Activated CD4-positive, alpha-beta T cell treated with anti-CD3 and anti-CD28 coated beads for 48 hours (primary cell): Measurements from ENCODE around the gene CENPN.

Source experiments
- DNase-seq: peaks from one replicate; pipeline ENCODE4 v3.0.0-alpha.2; 2020

CENPN gene

DNA sequence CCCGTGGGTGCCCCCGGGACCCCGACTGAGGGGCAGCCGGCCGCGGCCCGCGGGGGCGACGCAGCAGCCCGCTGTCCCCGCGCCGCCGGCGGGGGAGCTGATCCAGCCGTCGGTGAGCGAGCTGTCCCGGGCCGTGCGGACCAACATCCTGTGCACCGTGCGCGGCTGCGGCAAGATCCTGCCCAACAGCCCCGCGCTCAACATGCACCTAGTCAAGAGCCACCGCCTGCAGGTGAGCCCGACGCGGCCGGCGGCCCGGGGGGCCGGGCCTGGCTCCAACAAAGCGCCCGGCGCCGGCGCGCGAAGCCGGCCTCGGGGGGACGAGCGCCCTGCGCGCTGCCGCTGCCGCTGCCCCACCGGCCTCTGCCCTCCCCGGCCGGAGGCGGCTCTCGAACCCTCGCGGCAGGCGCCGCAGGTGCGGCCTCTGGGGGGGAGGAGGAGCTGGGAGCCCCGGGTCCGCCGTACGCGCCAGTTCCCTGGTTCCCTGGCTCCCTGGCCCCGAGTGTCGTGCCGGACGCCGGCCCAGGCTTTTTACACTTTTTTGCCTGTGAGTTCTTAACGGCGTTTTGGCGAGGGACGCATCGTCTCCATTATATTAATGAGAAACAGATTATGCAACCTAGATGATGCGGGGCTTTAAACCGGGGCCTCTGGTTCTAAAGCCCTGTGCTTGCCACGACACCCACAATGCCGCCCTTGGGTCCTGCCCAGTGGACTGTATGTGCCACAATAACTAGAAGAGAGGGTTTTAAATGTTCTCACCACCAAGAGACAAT is 29.1 kb downstream of the CENPN start:
- peak; percentile 55 for DNase-seq

DNA sequence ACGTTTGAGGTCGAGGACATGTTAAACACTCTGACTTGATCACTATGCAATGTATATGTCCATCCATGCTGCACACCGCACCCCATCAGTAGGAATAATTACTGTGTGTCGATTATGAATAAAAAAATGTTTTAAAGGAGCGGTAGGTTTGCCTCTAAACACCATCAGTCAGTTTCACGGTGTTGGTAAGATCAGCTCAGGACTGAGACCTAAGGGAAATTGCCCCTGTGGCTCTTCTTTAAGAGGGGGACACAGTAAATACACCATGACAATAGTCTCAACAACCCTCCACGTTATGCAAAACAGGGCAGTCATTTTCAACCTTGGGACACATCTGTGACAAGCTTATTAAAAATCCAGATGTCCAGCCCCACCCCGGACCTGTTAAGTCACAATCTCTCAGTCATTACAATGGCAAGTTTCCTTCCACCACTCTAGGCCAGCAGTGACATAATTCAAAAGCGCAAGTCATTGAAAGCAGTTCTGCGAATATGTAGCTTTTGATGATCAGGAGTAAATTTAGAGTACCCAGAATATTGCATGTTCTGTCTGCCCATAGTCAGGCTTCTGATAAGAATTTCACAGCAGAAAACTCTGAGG is 29.8 kb downstream of the CENPN start:
- no peak for DNase-seq

DNA sequence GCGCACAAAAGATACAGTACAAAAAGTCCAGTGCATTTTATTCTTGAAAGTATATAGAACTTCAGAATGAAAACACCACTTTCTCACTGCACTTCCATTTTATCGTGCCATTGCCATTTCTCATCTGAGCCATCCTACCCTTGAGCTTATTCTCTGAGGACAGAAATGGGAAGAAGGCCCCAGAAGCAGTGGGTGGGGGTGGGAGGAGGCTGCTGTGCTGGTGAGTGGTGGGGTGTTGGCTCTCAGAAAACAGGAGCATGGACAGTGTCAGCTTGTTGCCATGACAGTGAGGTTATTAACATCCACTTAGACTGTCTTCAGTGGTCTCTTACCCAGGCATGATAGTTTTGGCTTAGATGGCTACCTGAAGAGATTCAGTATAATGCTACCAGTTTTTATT is 33.1 kb downstream of the CENPN start:
- no peak for DNase-seq

DNA sequence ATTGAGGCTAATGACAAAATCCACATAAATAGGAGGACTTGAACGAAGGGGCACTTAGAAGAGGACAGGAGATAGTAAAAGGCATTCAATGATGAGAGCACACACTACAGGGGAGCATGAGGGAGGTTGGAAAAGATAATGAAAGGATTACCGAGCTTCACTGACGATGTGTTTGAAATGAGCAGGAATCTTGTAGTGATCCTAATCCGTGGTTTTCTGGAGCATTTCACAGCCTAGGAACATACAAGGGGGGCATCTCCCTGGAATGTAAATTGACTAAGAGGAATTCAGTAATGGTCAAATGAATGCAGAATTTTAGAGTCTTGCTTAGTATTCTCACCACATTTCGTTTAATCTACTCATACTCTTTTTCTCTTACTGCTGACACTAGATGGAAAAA is 33.8 kb downstream of the CENPN start:
- no peak for DNase-seq

DNA sequence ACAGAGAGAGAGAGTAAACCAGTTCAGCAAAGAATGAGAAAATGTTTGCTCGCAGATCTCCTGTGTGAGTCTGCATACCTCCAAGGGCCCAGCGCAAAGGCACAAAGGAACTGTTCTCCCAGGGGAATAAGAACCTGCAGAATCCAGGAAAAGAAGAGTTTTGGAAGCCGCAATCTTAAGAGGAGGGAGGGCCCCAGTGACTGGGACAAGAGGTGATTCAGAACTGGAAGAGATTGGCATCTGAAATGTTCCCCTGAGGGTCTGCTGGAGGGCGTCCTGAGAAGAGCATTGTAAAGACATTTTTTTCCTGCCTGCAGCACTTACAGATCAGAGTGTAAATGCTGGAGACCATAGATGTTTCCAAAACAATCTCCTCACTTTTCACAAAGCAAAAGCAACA is 34.7 kb downstream of the CENPN start:
- DNase-seq: no peak

DNA sequence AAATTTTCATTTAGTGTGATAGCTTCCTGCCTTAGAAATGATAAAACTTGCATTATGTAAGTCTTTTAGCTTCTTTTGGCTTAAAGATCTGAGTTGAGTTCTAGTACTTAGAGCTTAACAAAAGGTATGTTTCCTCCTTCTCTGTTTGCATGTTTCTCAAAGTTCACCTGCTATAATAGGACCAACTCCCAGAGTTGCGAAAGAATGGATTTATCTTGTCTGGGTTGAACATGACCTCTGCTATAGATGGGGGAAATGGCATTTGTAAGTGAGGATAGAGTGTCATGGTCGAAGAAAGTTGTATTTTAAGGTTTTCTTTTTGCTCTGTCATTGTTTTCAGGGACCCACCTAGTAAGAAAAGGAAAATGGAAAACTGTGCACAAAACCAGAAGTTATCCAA is 35.8 kb downstream of the CENPN start:
- DNase-seq: no peak

DNA sequence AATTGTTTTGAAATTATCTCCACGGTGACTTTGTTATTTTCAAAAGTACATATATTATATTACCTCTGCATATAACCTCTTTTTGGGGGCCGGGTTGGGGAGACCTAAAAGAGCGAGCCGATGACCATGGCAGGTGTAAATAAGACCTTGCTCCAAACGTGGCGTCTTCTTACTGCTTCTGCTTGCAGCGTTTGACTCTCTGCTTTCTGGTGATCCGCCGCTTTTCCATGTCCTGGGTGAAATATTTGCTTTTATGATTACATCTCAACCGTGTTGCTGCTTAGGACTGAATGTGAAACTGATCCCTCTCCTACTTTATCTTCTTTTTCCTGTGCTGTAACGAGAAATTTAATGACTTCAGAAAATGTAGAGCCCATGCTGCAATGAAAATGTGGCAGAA is 46.7 kb downstream of the CENPN start:
- DNase-seq: no peak

DNA sequence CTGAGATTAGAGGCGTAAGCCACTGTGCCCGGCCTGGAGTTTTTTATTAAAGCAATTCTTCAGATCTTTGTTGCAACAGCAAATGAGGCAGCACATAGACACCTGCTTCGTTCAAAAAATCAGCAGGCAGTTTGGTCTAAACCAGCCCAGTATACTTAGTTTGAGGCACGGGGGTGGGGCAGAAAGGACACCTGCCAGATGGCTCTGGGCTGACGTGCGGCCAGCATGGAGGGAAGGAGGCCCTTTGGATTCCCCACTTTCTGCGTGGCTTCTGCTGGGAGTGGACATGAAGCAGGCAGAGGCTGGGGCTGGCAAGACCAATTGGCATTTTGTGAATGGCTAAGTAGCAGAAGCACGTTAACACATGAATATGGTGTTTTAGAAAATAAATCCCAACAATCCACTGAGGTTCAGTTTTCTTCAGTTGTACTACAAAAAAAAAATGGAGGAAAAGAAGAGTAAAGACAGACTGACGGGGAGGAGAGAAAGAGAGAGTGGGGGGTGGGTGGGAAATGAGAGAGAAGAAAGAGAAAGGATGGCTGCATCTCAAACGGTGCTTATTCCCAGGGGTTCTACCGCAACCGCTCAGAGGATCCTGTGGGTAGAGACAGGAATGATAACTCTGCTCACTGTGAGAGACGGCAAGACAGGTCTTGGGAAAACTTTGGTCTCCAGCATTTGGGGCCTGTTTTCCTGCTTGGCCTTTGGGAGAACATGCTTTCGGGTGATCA is 53.7 kb downstream of the CENPN start:
- no peak for DNase-seq

DNA sequence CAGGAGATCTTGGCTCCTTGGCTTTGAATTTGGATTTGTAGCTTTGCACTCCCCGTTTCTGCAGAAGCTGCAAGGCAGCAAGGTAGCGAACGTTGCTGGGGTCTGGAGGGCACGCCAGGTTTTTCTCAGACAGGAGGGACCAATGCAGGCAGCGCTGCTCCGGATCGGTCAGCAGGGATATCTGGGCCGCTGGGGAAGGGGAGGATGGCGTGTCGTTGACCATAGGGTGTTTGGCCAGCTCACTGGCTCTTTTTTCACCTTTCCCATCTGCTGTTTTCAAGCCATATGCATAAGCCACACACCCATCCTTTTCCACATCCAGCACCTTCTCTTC is 54.3 kb downstream of the CENPN start:
- no peak for DNase-seq

DNA sequence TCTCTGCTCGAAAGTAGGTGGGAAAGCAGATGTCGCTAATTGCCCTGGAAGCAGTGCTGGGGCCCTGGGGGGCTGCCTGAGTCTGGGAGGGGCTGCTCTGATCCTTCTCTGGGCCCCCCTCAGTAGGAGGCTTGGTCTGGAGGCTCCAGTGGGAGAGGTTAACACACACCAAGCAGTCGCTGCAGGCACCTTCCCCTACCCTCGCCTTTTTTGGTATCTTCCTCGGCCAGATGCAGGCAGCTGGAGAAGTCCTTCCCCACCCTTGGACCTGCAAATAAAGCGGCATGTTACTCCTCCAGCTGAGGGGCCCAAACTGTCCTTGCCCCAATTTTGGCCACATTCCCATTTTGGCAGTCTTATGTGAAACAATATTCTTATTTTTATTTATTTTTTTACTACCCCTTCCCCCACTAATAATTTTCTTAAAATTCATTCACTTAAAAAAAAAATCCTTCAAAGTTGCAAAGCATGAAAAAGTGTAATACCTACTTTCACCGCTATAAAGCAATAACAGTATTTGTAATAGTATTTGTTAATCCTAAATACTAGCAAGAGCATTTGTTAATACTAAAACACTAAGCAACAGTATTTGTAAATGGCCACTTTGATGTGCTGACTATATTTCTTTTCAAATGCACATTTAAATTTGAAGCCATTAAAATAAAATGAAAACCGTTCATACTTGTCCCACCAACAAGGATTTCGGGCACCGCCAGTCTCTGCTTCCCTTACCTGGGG is 55.0 kb downstream of the CENPN start:
- DNase-seq: no peak

DNA sequence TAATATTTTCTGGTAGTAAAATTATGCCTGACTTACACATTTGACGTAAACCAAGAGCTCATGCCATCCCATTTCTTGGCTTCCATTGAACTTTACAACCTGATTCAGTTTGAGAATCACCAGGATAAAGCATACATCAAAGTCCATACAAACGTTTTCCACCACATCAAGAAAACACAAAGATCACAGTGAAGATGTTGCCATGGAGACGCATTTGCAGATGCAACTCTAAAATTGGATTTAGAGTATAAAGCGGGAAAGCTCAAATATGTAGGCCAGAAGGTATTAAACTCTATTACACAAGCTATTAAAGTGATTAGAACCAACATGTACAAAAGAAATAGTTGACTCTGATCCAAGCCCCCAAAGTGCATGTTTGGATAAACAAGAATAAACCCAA is 59.7 kb downstream of the CENPN start:
- DNase-seq: no peak

DNA sequence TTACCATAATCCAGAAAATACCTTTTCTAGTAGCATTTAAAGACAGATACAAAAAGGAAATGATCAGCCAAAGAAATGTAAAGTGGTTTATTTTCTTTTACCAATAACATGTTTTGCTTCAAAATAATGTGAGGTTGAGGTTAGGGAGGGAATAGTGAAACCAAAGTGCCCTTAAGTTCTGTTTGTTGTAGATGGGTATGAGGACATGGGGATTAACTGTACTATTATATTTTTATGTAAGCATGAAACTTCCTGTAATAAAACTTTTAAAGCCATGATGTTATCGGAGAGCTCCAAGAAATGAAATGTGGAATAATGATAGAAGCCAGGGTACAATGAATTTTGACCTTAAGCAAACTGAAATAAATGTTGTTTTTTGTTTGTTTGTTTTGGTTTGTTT is 60.2 kb downstream of the CENPN start:
- no peak for DNase-seq

DNA sequence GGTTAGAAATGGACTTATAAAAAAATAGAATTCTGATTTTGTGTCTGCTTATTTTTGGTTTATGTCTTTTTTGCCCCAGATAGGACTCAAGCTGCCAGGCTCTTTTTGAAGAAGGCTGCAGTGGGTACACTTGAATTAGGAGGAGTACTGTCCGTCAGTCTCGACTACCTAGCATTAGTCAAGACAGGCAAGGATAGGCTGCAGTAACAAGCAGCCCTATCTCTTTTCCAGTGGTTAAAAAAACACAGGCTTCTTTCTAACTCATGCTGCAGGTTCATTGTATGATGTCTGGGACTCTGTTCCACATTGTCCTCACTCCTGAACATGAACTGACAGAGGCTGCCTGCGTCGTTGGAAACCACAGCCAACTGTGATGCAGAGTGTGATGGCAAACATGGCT is 62.0 kb downstream of the CENPN start:
- DNase-seq: no peak

DNA sequence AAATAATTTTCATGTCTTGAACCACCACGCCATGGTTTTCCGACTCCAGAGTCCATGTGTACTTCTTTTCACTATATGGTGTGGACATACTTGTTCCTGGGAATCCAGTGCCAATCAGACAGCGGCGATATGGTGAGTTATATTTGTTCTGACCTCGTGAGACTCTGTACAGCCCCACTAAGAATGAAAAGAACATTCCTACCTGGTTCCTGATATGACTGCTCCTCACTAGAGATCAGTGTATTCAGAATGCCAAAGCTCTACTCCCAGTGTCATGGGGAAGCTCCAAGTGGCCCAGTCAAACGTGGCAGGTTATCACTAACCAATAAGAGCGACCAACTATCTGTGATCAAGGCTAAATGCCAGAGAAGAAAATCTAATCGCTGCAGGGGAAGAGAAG is 64.0 kb downstream of the CENPN start:
- no peak for DNase-seq

DNA sequence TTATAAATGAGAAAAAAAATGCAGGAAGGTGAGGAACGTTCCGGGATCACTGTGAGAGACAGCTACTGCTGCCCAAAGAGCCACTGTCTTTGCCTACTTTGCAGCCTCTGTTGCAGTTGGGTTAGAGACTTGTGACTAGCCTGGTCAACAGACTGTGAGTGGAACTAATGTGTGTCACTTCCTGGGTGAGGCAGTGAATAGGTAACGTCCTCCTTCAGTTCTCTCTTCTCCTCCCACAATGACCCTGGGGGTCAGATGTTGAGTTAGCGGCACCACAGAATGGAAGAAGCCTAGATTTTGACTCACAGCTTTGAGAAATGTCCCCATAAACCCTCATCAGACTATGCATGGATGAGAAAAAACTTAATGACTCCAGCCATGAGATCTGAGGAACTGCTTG is 64.8 kb downstream of the CENPN start:
- DNase-seq: no peak

DNA sequence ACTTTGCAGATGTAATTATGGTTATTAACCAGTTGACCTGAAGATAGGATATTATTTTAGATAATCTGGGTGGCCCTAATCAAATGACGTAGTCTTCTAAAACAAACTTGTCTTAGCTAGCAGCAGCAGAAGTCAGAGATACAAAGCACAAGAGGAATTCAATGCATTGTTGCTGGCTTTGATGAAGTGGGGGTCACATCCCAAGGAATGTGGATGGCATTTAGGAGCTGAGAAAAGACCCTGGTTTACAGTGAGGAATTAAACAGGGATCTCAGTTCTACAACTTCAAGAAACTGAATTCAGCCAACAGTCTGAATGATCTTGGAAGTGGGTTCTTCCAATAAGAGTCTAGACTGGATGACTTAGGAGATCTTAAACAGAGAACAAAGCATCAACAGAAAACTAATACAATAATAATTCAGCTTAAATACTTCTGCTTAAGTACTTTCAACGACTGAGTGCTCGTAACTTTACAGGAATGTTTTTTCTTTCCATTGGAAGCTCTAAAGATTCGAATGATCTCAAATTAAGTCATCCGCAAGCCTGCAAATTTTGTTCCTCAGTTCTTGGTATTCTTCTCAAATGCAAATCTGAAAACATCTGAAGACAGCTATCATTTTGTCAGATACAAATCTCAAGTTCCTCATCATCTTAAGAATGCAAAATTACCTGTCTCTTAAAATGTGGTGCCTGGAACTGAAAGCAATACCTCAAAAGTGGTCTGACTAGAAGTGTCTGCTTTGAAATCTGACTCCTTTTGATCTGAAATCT is 66.7 kb downstream of the CENPN start:
- DNase-seq: no peak

DNA sequence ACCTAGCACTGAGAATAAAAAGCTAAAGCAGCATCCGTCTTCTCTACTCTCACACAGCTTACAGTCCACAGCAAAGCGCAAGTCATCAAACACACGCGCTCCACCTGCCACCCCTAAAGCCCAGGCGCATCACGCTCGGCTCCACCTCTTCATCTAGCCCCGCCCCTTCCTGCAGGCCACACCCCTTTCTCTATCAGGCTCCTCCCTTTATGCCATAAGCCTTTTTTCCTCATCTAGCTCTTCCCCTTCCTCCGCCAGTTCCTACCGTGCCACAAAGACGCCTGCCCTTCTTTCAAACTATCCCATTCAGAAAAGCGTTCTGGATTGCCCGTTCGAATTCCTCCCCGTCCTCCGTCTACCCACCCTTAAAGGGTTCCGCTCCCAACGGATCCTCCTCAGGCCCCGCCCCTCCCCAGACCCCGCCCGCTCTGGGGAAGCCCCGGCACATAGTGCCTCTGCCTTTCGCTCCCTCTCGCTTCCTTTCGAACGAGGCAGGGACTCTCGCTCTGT is 69.6 kb downstream of the CENPN start:
- peak; percentile 93 for DNase-seq

DNA sequence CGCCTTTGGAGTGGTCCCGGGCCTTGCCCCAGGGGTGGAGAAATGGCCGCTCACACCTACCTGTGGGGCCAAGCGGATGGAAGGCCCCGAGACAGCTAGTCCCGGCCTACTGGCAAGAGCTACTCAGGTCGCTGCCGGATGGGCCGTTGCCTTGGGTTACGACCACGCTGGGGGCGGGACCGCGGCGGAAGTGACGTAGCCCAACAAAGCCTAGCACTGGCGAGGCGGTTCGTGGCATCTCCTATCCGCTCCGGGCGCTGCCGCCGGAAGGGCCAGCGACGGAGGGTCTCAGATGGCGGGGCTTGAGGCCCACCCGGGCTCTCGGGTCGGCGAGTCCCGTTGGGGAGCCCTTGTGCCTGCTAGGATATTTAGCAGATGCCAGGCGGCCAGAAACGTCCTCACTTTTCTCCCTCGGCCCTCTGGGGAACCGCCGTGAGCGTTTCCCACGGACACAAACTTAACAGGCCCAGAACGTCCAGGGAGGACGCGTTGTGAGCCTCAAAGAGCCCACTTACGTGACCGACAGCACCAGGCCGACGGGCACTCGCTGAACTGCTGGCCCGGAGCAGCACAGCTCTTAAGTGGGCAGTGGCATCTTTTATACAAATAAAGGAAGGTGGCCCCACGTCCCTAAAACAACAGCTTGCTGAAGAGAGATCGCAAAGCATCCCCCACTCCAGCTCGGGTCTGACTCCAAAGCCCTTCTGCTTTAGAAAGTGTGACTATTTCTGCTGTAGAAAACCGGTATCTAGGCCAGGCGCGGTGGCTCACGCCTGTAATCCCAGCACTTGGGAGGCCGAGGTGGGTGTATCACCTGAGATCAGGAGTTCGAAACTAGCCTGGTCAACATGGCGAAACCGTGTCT is 70.3 kb downstream of the CENPN start, which contains the start of gene C16orf46:
TSS of gene C16orf46 (minus strand) at position 163 of the 865 bp plus-strand sequence. CDS start 13,283 bp downstream, outside the sequence.
- peak; percentile 98 for DNase-seq

DNA sequence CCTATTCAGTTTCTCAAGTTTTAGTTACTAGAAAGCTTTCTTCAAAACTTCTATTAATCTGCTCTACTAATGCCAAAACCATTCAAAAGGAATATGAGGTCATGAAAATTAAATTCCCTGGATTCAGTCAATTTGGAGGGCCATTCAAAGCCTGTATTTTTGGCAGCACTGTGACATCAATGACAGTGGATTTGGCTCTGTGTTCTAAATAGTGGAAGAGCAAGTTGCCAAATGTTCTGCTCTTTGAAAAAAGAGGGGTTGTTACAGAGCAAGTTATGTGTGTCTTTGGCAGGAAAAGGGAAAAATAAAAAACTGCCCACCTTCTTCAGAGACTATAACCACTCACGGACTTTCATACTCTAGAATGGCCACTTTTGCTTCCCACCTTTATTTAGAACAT is 73.2 kb downstream of the CENPN start:
- no peak for DNase-seq

DNA sequence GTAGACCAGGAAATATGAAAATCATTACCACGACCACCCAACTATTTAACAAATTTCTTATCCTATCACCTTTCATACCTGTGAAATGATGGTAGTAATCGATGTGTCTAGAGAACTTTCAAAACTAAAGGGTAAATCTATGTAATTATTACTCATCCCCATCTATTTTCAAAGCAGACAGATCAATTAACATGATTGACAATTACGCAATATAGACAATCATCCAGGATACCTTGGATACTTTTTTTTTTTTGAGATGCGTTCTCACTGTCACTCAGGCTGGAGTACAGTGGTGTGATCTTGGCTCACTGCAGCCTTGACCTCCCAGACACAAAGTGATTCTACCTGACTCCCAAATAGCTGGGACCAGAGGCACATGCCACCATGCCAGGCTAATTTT is 74.0 kb downstream of the CENPN start:
- no peak for DNase-seq
